Loucy (cell line): ENCODE measurements around the gene SNRPB.

ENCODE experiments used
- H2AFZ ChIP-seq: fragments of 200-600 bp; sonication (generic); 2 replicates; pipeline ENCODE4 v1.6.0; 2016; ENCODE audit warnings: antibody characterized with exemption, mild to moderate bottlenecking, low read length, moderate library complexity
- H3F3A ChIP-seq: fragments of 200-600 bp; 2 replicates; pipeline ENCODE4 v1.6.0; 2016; ENCODE audit warnings: antibody characterized with exemption, low read depth, mild to moderate bottlenecking
- H3K27me3 ChIP-seq: fragments of 200-600 bp; sonication (generic); 2 replicates; pipeline ENCODE4 v1.6.1; 2014; ENCODE audit warnings: low read length, mild to moderate bottlenecking; ENCODE audit not compliant: insufficient read depth, poor library complexity, severe bottlenecking
- H3K36me3 ChIP-seq: fragments of 200-600 bp; sonication (generic); 2 replicates; pipeline ENCODE4 v1.6.1; 2016; ENCODE audit warnings: low read length; ENCODE audit not compliant: insufficient read depth
- H3K4me1 ChIP-seq: fragments of 200-600 bp; sonication (generic); 2 replicates; pipeline ENCODE4 v1.5.1; 2014; ENCODE audit warnings: low read length, mild to moderate bottlenecking; ENCODE audit not compliant: insufficient read depth, poor library complexity, severe bottlenecking
- H3K4me2 ChIP-seq: fragments of 200-600 bp; sonication (generic); 2 replicates; pipeline ENCODE4 v1.6.0; 2014; ENCODE audit warnings: antibody characterized with exemption, low read length, low read depth, mild to moderate bottlenecking; ENCODE audit not compliant: poor library complexity, severe bottlenecking
- H3K4me3 ChIP-seq: fragments of 200-600 bp; sonication (generic); 2 replicates; pipeline ENCODE4 v1.5.1; 2014; ENCODE audit warnings: low read length, mild to moderate bottlenecking, mixed read lengths; ENCODE audit not compliant: poor library complexity, severe bottlenecking
- H3K79me2 ChIP-seq: fragments of 200-600 bp; sonication (generic); 2 replicates; pipeline ENCODE4 v1.6.1; 2014; ENCODE audit warnings: low read length; ENCODE audit not compliant: insufficient read depth
- H3K9ac ChIP-seq: fragments of 200-600 bp; sonication (generic); 2 replicates; pipeline ENCODE4 v1.6.0; 2014; ENCODE audit warnings: mild to moderate bottlenecking, low read depth, low read length, moderate library complexity; ENCODE audit not compliant: poor library complexity, severe bottlenecking
- H3K9me2 ChIP-seq: fragments of 200-600 bp; sonication (generic); replicated peaks from 2 replicates; pipeline ENCODE4 v1.6.1; 2016; ENCODE audit warnings: low read depth, low read length, mixed read lengths
- H3K9me3 ChIP-seq: fragments of 200-600 bp; sonication (generic); 2 replicates; pipeline ENCODE4 v1.6.1; 2014; ENCODE audit warnings: mild to moderate bottlenecking, antibody characterized with exemption, low read length, low read depth; ENCODE audit not compliant: insufficient read depth
- H4K20me1 ChIP-seq: fragments of 200-600 bp; sonication (generic); 2 replicates; pipeline ENCODE4 v1.6.0; 2014; ENCODE audit warnings: antibody characterized with exemption, low read length, mild to moderate bottlenecking; ENCODE audit not compliant: insufficient read depth, poor library complexity, severe bottlenecking
- CTCF ChIP-seq: fragments of 200-600 bp; sonication (generic); conservative IDR thresholded peaks from 2 replicates; pipeline ENCODE4 v1.5.1; 2014; ENCODE audit warnings: mild to moderate bottlenecking, antibody characterized with exemption, low read length
- EZH2phosphoT487 ChIP-seq: fragments of 200-600 bp; IDR thresholded peaks from 2 replicates; pipeline ENCODE4 v1.6.1; 2018; ENCODE audit warnings: antibody characterized with exemption, mild to moderate bottlenecking, moderate library complexity, borderline replicate concordance

SNRPB gene

GRCh38 chr20:2480381-2480780 is 9.8 kb upstream of the SNRPB start:
- TF ChIP-seq EZH2phosphoT487 (no peak), CTCF (no peak)
- Histone ChIP-seq H2AFZ (no peak overlapping the region), H3K4me3 (no peak overlapping the region), H3K79me2 (no peaks in the 10 kb centered on the region), H3K36me3 (peaks cover 23% of the 10 kb centered on the region; the same call in 1 of the 2 replicates), H3K9me3 (no peaks in the 10 kb centered on the region), H3K27me3 (no peaks in the 10 kb centered on the region), H3K9me2 (no peaks in the 10 kb centered on the region), H3K4me2 (no peak overlapping the region), H4K20me1 (no peaks in the 10 kb centered on the region), H3F3A (no peaks in the 10 kb centered on the region), H3K4me1 (no peaks in the 10 kb centered on the region), H3K9ac (no peak overlapping the region)

- no peaks in the 10 kb centered on the region for H3K4me1 ChIP-seq
- H3K9me2 ChIP-seq: no peaks in the 10 kb centered on the region
- H3F3A ChIP-seq: no peaks in the 10 kb centered on the region
- no peaks in the 10 kb centered on the region for H4K20me1 ChIP-seq
- H2AFZ ChIP-seq: no peak overlapping the region
- no peaks in the 10 kb centered on the region for H3K27me3 ChIP-seq
- TF ChIP-seq EZH2phosphoT487 (no peak), CTCF (peak; percentile 59)
- no peaks in the 10 kb centered on the region for H3K79me2 ChIP-seq
- H3K9ac ChIP-seq: no peak overlapping the region
- no peak overlapping the region for H3K4me3 ChIP-seq
- H3K36me3 ChIP-seq: peaks cover 2% of the 10 kb centered on the region; the same call in 1 of the 2 replicates
- no peaks in the 10 kb centered on the region for H3K9me3 ChIP-seq
- no peak overlapping the region for H3K4me2 ChIP-seq
These were observed 6.4 kb upstream of the SNRPB start for GRCh38 chr20:2476742-2477615.

GRCh38 chr20:2475850-2476741 is 5.5 kb upstream of the SNRPB start:
- Histone ChIP-seq H4K20me1 (no peaks in the 10 kb centered on the region), H3K9ac (no peak overlapping the region), H3K9me2 (no peaks in the 10 kb centered on the region), H2AFZ (no peak overlapping the region), H3K4me3 (no peak overlapping the region), H3K79me2 (no peaks in the 10 kb centered on the region), H3K4me1 (no peaks in the 10 kb centered on the region), H3K4me2 (no peak overlapping the region), H3K9me3 (no peaks in the 10 kb centered on the region), H3K36me3 (no peaks in the 10 kb centered on the region), H3K27me3 (no peaks in the 10 kb centered on the region), H3F3A (no peaks in the 10 kb centered on the region)
- no peak for TF ChIP-seq EZH2phosphoT487
- no peak for TF ChIP-seq CTCF
